ENCODE data around the gene PRR36. TPM values are rescaled to one million over a fixed set of nuclear protein-coding genes. Genes with fewer than 3 reads are reported as not detected.
A peak's percentile ranks its signal among the peaks of the same experiment; 100 is the strongest.

The PRR36 gene
- total RNA-seq, 1 donor from 2014 or later = 0.07 TPM

DNA sequence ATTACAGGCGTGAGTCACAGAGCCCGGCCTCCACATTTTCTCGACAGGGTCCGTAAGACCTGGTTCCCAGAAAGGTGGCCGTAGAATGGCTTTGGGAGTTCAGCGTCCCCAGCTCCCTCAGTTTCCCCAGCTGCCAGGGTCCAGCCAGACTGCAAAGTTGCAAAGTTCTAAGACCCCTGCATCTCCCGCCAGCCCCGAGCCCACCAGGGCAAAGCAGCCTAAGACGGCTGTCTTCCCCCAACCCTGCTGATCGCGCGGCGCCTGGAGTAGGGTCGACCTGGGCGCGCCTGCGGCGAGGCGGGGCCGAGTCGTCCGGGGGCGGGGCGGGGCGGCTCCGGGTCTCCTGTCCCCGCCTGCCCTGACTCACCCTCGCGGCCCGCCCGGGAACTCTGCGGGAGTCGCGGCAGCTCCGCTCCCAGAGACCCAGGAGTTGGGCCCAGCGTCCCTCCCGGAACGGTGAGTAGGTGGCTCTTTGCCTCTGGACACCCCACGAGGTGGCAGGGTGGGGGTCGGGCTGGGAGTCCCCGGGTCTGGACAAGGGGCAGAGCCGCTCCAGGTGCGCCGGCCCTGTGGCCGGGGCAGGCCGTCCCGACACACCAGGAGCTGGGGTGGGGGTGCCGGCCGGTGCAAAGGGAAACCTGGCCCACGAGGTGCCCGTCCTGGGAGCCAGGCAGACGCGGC is 14.1 kb upstream of the PRR36 start, which contains the start of gene LRRC8E:
Gene LRRC8E (plus strand): TSS at position 366 of the 681 bp plus-strand sequence. CDS start 7,094 bp downstream, outside the sequence.
- Histone ChIP-seq H3K27me3 (peaks cover 44% of the 10 kb centered on the region), H3K4me2 (peak within 1 kb of the TSS; percentile 88), H2AFZ (replicated peaks) (peak within 1 kb of the TSS; percentile 64), H3K36me3 (no peaks in the 10 kb centered on the region), H3K4me3 (peak within 1 kb of the TSS; percentile 50), H4K20me1 (ENCODE audit: low read depth) (no peaks in the 10 kb centered on the region), H3K4me1 (no peaks in the 10 kb centered on the region), H3K9me3 (ENCODE audit: low read depth) (no peaks in the 10 kb centered on the region), H3K79me2 (ENCODE audit: low read depth) (no peaks in the 10 kb centered on the region), H3F3A (ENCODE audit: low read depth) (peaks cover 7% of the 10 kb centered on the region), H3K9ac (no peak within 1 kb of the TSS), H3K27ac (no peak within 1 kb of the TSS)
- peak within 1 kb of the TSS; percentile 59 for H3K4me3 Mint-ChIP-seq
- H3K9me3 Mint-ChIP-seq = no peaks in the 10 kb centered on the region
- DNase-seq (ENCODE audit: low spot score) = peak; percentile 83
- peaks cover 22% of the 10 kb centered on the region for H3K27me3 Mint-ChIP-seq (ENCODE audit: insufficient read depth, low read depth)
- TF ChIP-seq EZH2phosphoT487 (IDR thresholded peaks at IDR 0.05) = no peak
- peak; percentile 34 for TF ChIP-seq EZH2 (IDR thresholded peaks at IDR 0.05)
- peaks cover 11% of the 10 kb centered on the region for H3K4me1 Mint-ChIP-seq
- no peaks in the 10 kb centered on the region for H3K36me3 Mint-ChIP-seq
- H3K27ac Mint-ChIP-seq = no peak within 1 kb of the TSS

DNA sequence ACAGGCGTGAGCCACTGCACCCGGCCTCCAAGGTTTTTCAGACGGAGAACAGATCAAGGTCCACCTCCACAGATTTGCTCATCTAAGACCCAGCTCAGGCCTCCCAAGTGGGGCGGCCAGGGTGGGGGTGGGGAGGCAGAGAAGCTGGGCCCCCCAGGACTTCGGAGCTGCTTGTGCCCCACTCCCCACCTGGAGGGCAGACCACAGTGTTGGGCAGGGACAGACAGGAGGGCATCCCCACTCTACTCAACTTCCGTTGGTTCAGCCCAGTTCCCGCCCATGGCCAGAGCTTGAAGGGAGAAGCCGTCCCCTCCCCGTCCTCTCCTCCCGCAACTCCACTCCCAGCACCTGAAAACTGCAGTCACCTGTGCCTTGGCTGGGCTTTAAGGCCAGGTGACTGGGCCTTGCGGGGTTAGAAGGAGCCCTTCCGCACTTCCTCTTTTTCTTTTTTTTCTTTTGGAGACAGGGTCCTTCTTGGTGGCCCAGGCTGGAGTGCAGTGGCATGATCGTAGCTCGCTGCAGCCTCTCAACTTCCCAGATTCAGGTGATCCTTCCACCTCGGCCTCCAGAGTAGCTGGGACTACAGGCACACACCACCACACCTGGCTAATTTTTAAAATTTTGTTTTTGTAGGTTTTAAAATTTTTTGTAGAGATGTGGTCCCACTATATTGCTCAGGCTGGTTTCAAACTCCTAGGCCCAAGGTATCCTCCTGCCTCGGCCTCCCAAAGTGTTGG is 13.4 kb upstream of the PRR36 start:
- no peaks in the 10 kb centered on the region for H4K20me1 ChIP-seq (ENCODE audit: low read depth)
- DNase-seq (ENCODE audit: low spot score) = no peak
- no peak overlapping the region for H3K27ac ChIP-seq
- H3K79me2 ChIP-seq (ENCODE audit: low read depth) = no peaks in the 10 kb centered on the region
- no peak overlapping the region for H3K4me3 Mint-ChIP-seq
- no peaks in the 10 kb centered on the region for H3K9me3 Mint-ChIP-seq
- peaks cover 22% of the 10 kb centered on the region for H3K27me3 Mint-ChIP-seq (ENCODE audit: insufficient read depth, low read depth)
- peaks cover 11% of the 10 kb centered on the region for H3K4me1 Mint-ChIP-seq
- TF ChIP-seq EZH2phosphoT487 (IDR thresholded peaks at IDR 0.05) = no peak
- TF ChIP-seq, protein P1, sequence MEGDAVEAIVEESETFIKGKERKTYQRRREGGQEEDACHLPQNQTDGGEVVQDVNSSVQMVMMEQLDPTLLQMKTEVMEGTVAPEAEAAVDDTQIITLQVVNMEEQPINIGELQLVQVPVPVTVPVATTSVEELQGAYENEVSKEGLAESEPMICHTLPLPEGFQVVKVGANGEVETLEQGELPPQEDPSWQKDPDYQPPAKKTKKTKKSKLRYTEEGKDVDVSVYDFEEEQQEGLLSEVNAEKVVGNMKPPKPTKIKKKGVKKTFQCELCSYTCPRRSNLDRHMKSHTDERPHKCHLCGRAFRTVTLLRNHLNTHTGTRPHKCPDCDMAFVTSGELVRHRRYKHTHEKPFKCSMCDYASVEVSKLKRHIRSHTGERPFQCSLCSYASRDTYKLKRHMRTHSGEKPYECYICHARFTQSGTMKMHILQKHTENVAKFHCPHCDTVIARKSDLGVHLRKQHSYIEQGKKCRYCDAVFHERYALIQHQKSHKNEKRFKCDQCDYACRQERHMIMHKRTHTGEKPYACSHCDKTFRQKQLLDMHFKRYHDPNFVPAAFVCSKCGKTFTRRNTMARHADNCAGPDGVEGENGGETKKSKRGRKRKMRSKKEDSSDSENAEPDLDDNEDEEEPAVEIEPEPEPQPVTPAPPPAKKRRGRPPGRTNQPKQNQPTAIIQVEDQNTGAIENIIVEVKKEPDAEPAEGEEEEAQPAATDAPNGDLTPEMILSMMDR (IDR thresholded peaks at IDR 0.05) = no peak
- TF ChIP-seq EZH2 (IDR thresholded peaks at IDR 0.05) = no peak
- H3K36me3 ChIP-seq = no peaks in the 10 kb centered on the region
- peaks cover 7% of the 10 kb centered on the region for H3F3A ChIP-seq (ENCODE audit: low read depth)
- H3K27me3 ChIP-seq = peaks cover 44% of the 10 kb centered on the region
- no peak overlapping the region for H3K27ac Mint-ChIP-seq
- peak overlapping the region; percentile 88 for H3K4me2 ChIP-seq
- H3K9ac ChIP-seq = no peak overlapping the region
- H3K36me3 Mint-ChIP-seq = no peaks in the 10 kb centered on the region
- H2AFZ ChIP-seq (replicated peaks) = no peak overlapping the region
- H3K4me3 ChIP-seq = no peak overlapping the region
- H3K4me1 ChIP-seq = no peaks in the 10 kb centered on the region
- no peaks in the 10 kb centered on the region for H3K9me3 ChIP-seq (ENCODE audit: low read depth)

DNA sequence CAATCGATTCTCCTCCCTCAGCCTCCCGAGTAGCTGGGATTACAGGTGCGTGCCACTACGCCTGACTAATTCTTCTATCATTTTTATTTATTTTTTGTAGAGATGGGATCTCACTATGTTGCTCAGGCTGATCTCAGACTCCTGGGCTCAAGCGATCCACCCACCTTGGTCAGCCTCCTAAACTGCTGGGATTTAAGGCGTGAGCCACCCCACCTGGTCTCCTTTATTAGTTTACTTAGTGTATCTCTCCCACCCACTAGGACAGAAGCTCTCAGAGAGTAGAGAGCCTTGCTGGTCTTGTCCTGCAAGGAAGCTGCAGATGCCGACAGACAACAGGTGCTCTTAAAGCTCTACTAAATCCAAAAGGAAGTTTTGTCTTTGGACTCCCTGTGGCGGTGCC is 11.6 kb upstream of the PRR36 start:
- Histone ChIP-seq H3K36me3 (no peaks in the 10 kb centered on the region), H3F3A (ENCODE audit: low read depth) (peaks cover 7% of the 10 kb centered on the region), H3K4me1 (no peaks in the 10 kb centered on the region), H2AFZ (replicated peaks) (no peak overlapping the region), H3K27me3 (peaks cover 44% of the 10 kb centered on the region), H3K9me3 (ENCODE audit: low read depth) (no peaks in the 10 kb centered on the region), H3K4me3 (no peak overlapping the region), H4K20me1 (ENCODE audit: low read depth) (no peaks in the 10 kb centered on the region), H3K79me2 (ENCODE audit: low read depth) (no peaks in the 10 kb centered on the region), H3K9ac (no peak overlapping the region), H3K27ac (no peak overlapping the region), H3K4me2 (no peak overlapping the region)
- Mint-ChIP-seq H3K36me3 (no peaks in the 10 kb centered on the region), H3K27ac (no peak overlapping the region), H3K9me3 (peaks cover 3% of the 10 kb centered on the region), H3K4me1 (peaks cover 6% of the 10 kb centered on the region), H3K4me3 (no peak overlapping the region), H3K27me3 (ENCODE audit: insufficient read depth, low read depth) (peaks cover 20% of the 10 kb centered on the region)
- no peak for TF ChIP-seq EZH2 (IDR thresholded peaks at IDR 0.05)
- TF ChIP-seq, protein P1 (IDR thresholded peaks at IDR 0.05) = no peak
- no peak for DNase-seq (ENCODE audit: low spot score)

All from neural progenitor cell (in vitro differentiated cells).